Stimulated activated CD4-positive, alpha-beta T cell treated with anti-CD3 and anti-CD28 coated beads, Interleukin-15, amount 100 ng/mL, for 1 hour (primary cell): ENCODE measurements around the gene PCNX2.
A peak's percentile ranks its signal among the peaks of the same experiment; 100 is the strongest.

Experiments
- DNase-seq, 2 donors: peaks; one replicate each; pipeline ENCODE4 v3.0.0-alpha.2; 2020; ENCODE audit warnings: low read depth in 1 of 2, low spot score in 1 of 2

The PCNX2 gene

DNA sequence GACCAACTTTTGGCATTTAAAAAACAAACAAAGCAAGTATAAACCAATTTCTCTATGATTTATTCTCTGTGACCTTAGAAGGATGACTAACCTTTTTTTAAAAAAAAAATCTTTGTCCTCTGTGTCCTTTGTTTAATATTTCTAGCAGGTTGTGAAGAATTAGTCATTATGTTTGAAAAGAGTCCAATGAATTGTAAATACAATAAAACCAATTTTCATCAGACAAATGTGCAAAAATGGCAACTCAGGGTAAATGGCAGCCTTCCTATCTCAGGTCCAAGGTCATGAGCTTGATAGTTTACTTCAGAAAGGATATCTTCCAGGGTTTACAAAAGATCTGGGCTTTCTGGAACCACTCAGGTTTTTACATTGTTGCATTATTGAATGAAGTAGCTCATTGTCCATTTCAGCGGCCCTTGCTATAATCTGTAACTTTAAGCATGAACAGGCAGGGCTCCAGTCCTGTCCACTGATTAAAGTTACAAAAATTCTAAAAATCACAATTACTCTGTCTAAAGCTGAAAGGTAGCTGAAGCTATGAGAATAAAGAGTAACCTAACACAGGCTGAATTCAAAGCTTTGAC, 20.3 kb upstream of the PCNX2 start:
- no peak for DNase-seq

DNA sequence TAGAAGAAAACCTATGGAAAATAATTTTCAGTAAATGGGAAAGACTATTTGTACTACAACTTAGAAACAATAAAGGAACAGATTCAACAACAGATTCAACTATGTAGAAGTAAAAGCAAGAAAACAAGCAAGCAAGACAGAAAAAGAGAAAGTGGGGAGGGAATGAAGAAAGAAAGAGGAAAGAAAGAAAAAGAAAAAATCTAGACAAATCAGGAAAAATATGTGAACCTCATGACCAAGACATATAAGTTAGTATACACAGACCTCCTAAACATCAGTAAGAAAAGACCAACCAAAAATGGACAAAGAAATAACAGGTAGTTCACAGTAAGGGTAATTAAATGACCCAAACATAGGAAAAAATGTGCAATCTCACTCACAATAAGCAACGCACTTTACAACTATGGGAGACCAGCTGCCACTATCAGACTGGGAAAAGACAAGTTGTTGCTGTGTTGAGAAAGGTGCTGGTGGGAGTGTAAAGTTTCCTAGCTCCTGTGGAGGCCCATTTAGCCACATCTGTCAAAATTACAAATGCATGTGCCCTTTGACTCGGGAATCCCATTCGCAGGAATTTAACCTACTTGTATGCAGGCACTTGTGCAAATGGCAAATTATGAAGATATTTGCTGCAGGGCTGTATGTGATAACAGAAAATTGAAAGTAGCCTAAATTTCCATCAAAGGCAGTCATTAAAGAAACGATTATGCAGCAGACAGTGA, 18.1 kb upstream of the PCNX2 start:
- no peak for DNase-seq

DNA sequence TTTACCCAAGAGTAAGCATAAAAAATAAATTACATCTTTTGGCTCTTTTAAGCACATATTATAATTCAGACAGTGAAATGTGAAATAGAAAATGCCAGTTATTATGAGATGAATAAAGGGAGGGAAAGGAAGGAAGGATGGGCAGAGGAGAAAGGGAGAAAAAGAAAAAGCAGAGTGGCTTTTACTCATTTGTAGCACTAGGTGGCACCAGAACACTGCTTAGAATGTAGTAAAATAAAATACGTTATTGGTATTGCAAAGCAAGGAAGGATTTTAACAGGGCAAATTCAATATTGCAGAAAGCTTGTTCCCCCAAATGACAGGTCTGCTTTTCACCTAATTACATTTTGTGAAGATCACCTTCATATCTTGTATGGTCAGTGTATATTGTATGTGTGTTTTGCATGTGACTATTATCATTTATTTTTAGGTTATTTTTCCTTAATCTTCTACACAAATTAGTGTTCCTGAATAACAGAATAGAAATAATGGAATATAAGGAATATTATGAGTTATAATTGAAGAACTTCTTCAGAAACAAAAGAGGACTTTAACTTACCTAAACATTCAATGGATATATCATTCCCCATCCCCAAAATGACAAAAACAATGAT, 9.1 kb upstream of the PCNX2 start:
- DNase-seq: no peak

DNA sequence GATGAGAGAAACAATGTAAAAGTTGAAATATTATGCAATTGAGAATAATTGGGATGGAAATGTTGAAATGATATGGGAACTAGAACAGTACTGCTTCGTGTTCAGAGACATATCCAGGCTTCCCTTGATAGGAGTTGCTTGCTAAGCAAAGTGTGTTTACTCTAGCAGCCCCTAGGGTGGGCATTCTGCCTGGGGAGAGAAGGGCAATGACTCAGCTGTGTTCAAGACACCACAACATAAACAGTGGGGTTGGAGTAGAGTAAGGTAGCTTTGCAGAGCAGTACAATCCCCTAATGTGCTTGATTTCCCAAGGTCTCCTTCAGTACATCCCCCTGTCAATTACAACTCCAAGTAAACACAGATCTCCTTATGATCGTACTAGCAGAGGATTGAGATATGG, 4.8 kb upstream of the PCNX2 start:
- no peak for DNase-seq

DNA sequence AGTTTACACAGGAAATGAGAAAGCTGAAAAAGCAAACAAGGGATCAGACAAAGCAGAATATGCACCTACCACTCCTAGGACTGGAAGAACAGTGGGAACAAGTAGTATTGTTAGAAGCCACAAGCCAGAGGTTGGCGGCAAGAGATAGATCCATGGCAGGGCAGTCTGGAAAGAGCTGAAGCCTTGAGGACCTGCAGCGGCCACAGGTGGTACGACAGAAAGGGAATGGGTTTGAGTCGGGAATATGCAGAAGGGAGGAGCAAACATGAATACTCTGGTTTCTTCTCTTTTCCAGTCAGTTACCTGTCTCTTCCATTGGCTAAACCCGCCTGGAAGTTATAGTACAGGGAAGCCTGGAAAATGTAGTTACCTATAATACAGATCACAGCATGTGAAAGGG, 3.9 kb upstream of the PCNX2 start:
- no peak for DNase-seq

DNA sequence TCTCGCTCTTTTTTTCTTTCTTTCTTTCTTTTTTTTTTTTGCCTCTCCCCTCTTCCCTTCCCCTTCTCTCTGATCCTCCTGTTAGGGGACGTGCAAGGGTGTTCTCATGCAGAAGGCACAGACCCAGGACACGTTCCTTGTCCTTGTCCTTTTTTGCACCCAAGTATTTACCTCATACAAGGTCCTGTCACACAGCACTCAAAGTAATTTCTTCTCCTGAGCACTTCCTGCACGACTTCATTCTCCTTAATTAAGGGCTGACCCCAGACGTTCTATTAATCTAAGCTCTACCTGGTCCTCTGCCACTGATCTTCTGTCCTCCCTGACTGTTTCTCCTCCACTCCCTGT, 424 bp upstream of the PCNX2 start:
- DNase-seq: no peak

DNA sequence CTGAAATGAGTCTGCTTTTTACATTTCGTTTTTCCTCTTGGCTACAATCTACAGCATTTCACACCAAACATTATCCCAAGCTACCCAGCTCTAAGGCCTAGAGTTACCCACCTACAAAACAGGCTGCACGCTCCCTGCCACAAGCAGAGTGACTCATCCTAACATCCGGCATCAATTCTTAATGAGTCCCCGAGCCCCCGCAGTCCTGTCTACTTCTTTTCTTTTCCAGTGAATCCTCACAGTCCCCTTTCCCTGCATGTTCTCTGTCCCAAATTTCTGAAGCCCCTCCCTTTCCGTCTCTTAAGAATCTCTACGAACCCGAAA, 650 bp downstream of the PCNX2 start:
- DNase-seq: peak in 1 of 2 donors; percentile 20

DNA sequence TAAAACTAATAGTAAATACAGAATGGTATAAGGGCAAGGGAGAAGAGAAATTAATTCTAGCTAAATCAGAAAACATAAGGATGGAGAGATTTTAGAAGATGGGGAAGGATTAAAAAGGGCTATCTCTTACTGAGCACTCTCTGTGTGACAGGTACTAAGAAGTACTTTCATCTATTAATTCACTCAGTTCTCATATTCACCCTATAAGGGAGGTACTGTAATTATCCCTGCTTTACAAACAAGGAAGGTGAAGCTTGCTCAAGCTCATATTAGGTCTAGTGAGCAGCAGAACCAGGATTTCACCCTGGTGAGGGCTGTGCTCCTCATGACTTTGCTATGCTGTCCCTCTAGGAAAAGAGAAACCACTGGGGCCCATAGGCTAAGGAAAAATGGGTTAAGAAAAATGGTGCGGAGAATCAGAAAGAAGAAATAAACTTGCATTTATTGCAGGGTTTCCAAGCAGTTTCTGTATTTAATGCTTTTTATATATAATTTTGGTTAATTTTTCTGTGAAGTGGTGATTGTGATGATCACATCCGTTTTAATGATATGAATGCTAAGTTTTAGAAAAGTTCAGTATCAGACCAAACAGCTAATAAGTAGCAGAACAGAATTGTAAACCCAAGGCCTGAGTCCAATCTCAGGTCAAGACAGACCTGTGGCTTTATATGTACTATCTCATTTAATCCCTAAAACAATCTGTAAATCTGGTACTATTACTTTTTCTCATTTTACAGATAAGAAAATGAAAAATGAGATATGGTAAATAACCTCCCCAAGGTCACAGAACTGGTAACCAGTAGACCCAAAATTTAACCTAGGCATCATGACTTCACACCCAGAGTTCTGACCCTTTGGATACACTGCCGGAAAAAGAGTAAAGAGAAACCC, 1.7 kb downstream of the PCNX2 start:
- no peak for DNase-seq

DNA sequence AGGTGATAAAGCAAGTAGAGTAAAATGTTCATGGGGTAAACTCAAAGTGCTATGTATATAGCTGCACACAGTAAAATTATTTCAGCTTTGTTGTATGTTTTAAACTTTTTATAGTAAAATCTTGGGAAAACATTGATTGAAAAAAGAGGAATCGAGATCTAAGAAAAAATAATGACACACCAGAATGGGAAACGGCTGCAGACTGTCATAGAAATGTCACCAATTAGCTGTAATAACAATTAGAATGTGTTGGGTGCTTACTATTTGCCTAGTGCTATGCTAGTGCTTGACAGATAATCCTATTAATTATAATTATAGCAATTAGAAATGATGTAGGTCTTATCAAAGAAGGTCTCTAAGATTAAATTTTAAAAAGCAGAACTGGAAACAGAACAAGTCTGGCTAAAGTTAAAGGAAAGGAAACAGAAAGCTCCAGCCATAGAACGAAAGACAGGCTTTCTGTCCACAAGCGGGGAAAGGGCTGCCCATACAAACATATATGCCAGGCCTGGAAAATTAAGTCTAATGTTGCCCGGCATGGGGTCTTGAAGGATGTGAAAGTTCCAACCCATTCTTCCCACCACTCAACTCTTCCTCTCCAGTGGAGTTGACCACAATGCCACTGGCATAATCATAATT, 5.0 kb downstream of the PCNX2 start:
- no peak for DNase-seq

DNA sequence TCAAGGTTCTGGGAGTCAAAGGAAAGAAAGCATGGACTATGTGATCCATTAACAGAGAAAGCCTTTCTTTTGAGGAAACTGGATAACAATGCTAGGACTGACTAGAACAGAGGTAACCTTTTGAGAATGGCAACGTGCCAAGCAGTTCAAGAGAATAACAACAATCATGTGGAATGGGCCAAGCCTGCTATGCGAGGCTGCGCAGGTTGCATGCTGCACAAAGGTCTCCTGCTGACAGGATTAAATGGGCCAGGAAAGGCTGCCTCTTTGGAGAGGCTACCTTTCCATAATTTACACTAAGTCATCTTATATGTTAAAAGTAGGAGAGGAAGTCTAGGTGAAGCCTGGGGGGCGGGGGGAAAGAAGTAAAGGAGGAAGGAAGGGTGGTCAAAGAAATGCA, 5.8 kb downstream of the PCNX2 start:
- no peak for DNase-seq

DNA sequence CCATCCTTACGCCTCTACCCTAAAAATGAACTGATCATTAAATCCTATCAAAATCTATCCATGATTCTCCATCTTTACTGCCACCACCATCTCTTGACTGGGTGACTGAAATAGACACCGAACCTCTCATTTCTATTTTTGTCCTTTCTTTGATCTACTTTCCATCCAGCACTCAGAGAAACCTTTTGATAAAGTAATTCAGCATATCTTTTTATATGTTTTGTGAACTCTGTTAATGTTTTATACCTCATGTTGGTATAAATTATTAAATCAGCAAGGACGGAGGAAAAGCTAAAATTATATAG, 13.0 kb downstream of the PCNX2 start:
- no peak for DNase-seq

DNA sequence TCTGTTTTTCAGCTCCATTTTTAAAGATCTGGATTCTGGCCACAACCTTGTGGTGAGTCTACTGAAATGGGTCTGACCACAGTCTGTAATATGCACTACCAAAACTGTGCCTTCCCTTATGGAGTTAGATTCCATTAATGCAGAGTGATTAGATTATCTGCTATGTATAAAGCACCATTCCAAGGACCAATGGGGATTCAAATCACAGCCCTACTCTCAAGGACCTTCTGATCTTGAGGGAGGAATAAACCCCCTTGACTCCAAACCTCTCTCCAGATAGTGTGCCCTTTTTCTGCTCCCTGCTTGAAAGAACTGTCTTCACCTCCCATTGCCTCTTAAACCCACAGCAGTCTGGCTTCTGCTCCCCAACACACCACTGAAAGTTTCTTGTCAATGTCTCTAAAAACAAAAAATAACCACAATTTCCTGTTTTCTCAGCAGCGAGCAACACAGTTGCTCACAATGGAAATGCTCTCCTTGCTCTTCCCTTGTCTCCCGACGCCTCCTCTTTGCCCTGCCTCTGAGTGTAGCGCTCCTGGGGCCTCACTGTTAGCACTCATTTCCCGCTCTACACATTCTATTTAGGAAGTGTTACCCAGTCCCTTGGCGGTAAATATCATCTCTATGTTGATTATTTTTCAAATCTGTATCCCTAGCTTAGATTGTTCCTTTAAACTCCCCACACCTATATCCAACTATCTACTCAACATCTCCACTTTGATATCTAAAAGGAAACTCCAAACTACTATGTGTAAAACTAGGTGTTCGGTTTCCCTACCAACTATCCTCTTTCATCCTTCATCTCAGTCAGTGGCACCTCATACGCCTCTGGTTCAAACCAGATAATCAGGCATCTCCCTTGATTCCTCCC, 13.6 kb downstream of the PCNX2 start:
- no peak for DNase-seq

DNA sequence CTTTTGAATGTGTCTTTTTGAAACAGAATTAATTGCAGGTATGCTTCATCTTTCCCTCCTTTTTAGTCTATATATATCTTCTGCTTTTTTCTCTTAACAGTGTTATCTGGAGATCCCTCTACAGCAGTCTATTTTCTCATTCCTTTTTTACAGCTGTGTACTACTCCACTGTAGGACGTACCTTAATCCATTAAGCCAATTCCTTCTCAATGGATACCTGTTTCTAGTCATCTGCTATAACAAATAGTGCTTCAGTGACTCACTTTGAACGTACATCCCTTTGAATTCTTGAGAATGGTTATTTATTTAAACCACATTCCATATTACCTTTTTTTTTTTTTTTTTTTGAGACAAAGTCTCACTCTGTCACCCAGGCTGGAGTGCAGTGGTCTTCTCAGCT, 15.6 kb downstream of the PCNX2 start:
- no peak for DNase-seq

DNA sequence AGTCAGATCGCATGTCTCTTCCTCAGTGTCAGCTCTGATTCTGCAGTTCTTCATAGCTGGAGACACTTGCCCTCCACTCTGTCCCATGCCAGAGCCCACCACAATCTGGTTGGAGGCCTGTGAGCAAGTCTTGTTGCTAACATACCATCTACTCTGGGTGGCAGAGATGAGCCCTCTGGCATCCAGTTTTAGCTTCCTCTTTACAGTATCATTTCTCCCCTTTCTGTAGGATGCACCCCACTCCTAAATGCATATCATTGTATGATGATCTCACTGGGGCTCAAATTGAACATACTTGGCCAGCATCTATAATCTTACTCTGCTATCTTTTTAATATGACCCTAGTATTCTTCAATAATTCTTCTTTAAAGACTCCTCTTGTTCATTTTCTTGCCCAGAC, 16.9 kb downstream of the PCNX2 start:
- DNase-seq: no peak

DNA sequence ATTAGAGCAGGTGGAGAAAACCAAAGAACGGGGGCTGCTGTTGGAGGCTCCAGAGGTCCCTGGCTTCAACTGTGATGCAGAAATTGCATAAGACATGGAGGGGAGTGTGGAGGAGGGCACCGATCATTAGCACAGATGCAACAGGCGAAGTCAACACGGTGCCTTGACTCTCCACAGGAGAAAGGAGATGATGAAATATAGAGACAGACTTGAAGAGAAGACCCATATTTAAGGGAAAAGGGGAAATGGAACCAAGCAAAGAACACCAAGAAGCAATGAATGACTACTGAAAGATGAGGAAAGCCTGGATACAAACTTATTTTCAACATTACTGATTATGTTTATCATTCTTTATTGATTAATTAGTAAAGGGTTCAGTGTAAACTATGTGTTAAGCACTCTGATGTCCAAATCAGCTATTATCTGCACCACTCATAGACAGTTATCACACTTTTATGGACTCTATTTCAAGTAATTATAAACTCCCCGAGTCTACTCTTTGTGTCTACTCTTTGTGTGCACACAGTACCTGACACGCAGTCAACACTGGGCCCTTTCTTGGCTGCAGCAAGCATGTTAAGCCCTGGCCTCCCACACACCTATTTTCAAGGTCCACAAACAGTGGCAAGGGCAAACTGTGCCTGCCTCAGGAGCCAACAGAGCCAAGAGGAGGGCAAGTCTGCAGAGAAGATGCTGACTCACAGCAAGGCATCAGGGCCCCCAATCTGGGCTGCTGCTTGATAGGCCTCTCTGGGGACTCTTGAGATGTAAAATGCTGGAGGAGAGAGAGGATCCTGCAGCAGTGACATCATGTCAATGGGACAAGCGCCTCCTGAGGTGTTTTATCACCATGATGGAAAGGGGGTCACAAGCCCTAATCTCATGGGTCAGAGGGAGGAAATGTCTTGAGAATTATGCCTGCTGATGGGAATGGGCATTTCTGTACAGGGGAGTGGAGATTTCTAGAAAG, 17.6 kb downstream of the PCNX2 start:
- no peak for DNase-seq

DNA sequence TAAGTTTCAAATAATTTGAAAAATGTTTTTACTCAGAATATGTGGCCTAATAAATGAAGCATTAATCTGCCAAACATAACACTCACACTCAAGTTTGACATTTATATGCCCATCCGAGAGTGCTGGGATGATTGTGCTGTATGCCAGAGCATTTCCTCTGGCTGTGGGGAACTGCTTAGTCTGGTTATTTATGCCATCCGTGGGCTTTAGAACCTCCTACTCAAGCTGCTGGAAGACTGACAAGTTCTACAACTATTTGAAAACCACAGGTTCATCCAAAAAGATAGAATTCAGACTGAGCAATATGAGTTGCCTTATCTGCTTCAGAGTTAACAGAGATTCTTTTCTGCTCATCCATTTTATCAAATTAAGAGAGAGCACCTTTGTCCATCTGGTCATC, 25.9 kb downstream of the PCNX2 start:
- DNase-seq: no peak

DNA sequence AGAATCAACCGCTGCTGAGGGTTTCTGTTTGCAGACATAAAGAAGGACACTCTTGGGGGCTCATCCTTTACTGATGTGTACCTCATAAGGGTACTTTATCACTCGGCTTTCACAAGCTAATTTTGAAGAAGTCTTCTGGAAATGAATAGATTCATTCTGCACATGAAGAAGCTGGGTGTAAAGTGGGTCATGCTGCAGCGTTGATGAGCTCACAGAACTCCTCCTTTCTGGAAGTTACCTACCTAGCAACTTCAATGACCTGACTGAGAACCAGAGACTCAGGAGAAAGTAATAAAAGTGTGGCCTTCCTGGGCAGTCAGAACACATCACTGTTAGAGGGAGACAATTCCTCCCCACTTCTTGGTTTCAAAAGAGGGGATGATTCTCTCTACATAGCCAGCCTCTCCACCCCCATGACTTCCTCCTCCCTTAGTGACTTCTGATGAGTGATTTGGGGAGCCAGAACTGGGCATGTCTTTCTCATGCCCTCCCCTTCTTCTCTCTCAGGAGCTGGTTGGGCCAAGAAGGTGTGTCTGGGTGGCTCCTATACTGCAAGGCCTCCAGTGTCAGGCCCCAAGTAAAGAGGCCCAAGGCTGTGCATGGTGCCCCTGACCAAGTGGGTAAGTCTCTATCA, 27.0 kb downstream of the PCNX2 start:
- no peak for DNase-seq

DNA sequence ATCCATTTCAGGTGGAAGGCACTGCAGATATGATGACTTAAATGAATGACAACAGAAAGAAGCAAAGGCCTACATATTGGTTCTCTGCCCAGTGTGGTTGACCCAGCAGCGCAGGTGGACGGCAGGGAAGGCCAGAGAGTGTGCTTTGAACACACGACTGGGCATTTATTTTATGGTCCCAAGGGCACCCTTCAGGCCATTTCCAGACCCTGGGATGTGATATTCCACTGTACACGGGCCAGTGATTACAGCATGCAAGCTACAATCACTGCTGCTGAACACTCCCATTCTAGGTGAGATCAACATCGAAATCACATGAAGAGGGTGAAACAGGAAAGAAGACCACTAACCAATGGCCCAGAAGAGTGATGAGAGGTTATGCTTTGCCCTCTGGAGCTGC, 33.8 kb downstream of the PCNX2 start:
- DNase-seq: no peak

DNA sequence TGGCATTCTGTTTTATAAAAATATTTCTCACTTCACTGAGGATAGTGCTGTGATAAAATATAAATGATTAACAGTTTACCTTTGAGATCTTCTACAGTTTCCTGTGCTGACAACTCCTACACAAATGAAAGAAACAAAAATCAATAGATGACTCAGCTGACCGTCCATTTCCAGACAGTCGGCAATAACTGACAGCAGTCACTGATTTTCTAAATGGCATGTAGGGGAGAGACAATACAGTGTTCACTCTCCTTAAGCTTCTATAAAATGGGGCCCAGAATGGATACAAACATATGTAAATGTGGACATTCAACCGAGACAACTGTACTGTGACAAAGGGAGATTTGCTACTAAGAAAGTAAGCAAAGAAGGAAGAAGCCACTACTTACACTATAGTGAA, 34.3 kb downstream of the PCNX2 start:
- DNase-seq: no peak
